Measurements from ENCODE around the gene CR1L.

DNA sequence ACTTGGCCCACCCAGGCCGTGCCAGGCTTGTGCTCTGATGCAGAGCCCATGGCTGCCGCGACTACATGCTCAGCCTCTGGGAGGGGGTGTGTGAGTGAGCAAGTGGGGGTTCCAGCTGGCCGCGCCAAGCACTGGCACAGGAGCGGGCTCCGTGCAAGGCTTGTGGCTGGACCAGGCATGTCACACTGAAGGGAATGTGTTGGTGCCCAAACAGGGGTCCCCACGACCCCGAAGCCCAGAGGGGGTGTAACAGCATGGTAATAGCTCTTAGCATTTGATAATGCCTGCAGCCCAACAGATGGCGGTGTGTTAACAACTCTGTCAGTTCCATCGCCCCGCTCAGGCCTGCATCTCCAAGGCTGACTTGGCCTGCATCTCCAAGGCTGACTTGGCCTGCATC, 68.6 kb downstream of the CR1L start:
- TF ChIP-seq CTCF (conservative IDR thresholded peaks at IDR 0.05; ENCODE audit: low read depth, low read length): no peak
- no peak for TF ChIP-seq EZH2 (IDR thresholded peaks at IDR 0.05; ENCODE audit: borderline replicate concordance, low read depth, low read length, poor library complexity, severe bottlenecking)

Data from A673 (cell line).